Activated CD4-positive, alpha-beta T cell treated with anti-CD3 and anti-CD28 coated beads, Interleukin-2, amount 50 U/mL, for 16 hours (primary cell): ENCODE results near the gene POLR3A.
A peak's percentile ranks its signal among the peaks of the same experiment; 100 is the strongest.

Experiments used
- DNase-seq: peaks from one replicate; pipeline ENCODE4 v3.0.0-alpha.2; 2020

POLR3A gene

DNA sequence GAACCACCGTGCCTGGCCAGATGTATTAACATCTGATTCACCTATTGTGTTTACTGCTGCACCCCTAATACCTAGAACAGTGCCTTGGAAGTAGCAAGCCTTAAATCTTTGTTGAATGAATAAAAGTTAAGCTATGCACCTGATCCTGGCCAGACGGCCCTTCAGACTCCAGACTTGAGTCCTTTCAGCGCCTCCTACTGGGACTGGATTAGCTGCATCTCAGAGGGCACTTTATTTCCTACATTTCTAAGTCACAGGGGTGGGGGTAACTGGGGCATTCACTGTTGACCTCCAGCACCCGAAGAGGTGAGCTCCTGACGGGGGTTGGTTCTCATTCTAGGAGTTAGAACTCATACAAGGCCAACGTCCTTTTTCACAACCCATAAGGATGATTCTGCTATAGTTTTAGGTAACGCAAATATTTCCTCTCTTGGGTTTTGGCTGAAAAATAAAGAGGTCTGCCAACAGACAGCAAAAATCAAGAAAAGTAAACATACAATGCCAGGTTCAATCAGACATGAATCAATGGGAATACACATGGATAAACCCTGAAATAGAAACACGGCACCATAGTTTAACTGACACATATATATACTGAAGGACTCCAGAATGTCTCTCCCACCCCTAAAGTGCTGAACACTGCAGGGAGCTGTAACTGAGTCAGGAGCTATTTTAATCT, 54.8 kb downstream of the POLR3A start:
- no peak for DNase-seq

DNA sequence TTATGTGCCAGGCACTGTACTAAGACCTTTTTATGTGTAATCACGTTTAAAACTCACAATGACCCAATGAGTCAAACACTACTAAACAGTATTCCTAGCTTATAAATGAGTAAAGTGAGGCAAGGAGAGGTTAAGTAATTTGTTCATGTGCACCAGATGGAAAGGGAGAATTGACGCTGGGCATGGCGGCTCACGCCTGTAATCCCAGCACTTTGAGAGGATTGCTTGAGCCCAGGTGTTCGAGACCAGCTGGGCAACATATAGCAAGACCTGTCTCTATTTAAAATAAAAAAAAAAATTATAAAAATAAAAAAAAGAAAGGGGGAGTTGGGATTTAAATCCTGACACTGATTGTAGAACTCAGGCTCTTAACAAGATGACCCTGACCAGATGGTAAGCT, 56.0 kb downstream of the POLR3A start:
- no peak for DNase-seq

DNA sequence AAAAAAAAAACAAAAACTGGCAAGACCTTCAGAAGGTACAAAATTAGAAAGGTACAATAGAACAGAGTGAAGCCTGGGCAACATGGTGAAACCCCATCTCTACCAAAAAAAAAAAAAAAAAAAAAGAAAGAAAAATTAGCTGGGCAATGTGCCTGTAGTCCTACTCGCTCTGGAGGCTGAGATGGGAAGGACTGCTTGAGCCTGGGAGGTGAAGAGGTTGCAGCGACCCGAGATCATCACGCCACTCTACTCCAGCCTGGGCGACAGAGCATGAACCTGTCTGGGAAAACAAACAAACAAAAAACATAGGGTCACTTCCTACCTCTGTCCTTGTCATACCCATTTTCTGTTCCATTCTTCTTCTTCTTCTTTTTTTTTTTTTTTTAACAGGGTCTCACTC, 57.2 kb downstream of the POLR3A start:
- DNase-seq, result no peak

DNA sequence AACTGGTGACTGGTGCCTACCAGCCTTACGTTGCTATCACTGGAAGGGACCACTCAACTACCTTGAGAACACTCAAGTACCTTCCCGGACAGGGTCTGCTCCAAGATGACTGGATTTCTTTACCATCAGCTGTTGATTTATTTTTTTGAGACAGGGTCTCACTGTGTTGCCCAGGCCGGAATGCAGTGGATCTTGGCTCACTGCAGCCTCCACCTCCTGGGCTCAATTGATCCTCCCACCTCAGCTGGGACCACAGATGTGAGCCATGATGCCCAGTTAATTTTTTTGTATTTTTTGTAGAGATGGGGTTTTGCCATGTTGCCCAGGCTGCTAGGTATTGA, 57.5 kb downstream of the POLR3A start:
- DNase-seq, result no peak

DNA sequence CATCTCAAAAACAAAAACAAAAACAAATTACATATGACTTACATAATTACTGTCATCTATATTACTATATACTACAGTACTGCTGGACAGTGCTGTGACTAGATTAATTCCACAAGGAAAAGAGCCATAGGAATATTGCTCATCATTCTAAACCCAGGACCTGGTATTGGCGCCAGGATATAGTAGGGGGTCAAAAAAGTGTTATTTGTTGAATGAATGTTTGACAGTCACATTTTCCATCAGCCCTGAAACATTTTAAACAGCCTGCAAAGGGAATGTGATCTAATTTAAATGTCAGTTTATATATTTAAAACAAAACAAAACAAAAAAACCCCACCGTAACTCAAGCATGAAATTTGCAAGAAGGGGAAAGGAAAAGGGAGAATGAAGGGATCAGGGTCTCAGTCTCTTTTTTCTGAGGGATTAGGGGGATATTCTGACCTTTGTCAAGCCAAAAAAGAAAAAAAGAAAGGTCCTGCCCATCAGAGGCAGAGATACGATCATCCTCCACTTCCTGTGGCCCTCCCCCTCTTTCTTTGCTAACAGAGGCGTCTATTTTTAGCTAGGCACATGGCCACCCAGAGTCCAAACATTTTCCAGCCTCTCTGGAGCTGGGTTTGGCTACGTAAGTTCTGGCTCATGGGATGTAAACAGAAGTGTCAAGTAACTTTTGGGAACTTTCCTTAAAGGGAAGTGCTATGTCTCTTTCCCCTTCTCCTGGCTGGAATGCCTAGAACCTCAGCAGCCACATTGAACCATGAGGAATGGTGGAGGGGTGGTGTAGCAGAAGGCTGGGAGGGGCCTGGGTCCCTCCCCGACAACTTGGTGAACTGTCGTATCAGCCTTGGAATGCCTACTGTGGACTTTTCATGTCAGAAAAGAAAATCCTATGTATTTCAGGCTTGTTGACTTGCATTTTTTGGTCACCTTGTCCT, 58.2 kb downstream of the POLR3A start:
- peak; percentile 18 for DNase-seq

DNA sequence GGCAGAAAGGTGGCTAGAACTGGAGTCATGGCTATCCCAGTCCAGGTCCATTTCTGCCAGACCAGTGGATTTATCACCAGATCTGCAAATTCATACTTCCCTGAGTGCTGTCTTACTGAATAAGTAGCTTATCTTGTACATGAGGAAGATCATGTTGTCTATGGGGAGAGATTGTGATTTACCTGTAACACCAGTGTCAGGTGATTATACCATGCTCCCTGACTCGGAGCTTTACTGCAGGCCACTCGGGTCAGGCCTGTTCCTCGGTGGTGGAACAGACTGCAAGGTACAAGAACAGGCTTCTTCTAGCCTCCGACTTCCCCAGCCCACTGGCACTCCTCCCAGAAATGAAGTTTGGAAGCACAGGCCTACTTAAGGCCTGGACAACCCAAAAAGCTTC, 60.2 kb downstream of the POLR3A start:
- no peak for DNase-seq

DNA sequence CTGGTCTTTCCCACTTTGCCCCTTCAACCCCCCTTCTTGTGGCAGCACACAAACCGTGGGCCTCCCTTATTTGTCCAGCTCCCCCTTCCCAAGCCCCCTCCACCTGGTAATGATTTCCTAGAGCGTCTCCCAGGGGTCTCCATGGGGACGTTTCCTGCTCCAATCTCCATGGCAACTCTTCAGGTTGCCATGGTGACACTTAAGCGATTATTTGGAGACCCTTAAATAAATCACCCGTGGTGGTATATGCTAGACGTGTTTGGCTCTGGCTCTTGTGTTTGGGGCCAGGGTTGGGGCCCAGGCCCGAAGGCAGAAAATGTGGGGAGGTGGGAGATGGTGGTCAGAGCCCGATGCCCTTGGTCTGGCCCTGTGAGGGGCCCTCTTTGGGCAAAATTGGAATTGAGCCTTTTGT, 61.7 kb downstream of the POLR3A start:
- no peak for DNase-seq

DNA sequence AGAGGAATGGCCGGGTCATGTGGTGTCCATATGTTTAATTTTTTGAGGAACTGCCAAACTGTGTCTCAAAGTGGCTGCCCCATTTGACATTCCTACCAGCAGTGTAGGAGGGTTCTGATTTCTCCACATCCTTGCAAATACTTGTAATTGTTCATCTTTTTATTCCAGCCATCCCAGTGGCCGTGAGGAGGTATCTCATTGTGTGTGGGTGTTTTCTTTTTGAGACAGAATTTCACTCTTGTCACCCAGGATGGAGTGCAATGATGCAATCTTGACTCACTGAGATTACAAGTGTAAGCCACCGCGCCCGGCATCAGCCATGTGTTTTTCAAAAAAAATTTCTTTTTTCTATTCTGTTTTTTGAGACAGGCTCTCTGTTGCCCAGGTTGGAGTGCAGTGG, 64.0 kb downstream of the POLR3A start:
- no peak for DNase-seq

DNA sequence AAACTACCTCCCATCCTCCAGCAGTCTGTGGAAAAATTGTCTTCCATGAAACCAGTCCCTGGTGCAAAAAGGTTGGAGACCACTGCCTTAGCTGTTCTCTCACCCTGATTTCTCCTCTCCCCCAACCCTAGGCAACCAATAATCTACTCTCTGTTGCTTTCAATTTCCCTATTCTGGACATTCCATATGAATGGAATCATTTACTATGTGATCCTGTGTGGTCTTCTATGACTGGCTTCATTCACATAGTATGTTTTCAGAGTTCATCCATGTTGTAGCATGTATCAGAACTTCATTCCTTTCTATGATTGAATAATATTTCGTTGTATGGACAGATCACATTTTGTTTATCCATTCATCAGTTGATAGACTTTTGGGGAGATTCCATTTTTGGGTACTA, 64.5 kb downstream of the POLR3A start:
- no peak for DNase-seq

DNA sequence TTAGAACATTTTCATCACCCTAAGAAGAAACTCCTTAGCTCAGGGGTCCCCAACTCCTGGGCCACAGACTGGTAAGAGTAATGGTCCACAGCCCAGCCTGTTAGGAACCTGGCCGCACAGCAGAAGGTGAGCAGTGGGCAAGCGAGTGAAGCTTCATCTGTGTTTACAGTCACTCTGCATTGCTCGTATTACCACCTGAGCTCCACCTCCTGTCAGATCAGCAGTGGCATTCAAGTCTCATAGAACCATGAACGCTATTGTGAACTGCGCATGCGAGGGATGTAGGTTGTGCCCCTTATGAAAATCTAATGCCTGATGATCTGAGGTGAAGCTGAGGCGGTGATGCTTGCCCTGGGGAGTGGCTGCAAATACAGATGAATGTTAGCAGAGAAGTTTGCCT, 65.4 kb downstream of the POLR3A start:
- DNase-seq, result no peak

DNA sequence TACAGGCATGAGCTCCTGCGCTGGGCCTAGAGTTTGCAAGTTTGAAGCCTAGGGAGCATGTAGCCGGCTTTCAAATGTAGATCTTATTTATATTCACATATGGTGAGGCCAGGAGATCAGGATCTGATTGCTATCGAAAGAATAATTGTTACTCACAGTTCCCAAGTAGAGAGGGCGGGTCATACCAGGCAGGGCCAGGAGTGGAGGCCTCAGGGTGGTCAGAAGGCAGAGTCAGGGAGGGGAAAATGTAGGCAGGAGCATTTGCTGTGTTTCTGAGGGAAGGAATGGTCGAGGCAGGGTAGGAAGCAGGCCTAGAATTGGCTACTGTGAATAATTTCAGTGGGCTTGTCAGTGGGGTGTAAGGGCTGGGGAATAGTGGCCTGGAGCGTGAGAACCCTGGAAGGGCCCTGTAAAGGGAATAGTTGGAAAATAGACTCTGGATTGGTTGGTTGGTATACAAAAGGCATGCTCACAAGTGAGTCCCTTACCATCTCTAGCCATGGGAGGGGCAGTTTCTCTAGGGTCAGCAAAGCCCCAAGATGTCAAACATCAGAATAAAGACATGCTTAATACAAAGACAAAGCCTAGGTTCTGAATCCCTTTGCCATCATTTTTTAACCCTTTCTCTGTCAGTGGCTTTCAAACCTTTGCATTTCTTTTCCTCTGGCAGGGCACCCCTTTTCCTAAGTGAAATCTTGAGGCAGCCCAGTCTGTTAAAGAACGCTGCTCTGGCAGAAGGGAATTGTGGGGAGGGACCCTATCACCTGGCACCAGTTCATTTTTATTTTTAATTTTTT, 66.8 kb downstream of the POLR3A start:
- DNase-seq, result no peak

DNA sequence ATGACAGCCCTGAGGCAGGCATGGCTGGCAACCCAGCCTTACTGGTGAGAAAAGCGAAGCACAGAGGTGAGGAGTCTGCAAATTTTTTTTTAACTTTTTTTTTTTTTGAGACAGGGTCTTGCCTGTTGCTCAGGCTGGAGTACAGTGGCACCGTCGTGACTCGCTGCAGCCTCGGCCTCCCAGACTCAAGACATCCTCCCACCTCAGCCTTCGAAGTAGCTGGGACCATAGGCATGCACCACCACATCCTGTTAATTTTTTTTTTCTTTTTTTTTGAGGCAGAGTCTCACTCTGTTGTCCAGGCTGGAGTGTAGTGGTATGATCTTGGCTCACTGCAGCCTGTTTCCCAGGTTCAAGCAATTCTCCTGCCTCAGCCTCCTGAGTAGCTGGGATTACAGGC, 67.6 kb downstream of the POLR3A start:
- no peak for DNase-seq

DNA sequence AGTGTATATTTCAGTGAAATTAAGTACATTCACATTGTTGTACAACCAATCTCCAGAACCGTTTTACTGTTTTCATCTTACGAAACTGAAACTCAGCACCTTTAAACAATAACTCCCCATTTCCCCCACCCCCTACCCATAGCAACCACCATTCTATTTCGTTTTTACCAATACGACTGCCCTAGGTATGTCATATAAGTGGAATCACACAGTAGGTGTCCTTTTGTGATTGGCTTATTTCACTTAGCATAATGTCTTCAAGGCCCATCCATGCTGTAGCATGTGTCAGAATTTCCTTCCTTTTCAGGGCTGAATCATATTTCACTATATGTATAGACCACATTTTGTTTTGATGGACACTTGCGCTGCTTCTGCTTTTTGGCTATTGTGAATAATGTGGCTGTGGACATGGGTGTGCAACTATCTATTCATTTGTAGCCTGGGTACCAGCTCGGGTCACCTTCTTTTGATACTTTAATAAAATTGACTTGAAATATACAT, 68.4 kb downstream of the POLR3A start:
- DNase-seq, result peak; percentile 16

DNA sequence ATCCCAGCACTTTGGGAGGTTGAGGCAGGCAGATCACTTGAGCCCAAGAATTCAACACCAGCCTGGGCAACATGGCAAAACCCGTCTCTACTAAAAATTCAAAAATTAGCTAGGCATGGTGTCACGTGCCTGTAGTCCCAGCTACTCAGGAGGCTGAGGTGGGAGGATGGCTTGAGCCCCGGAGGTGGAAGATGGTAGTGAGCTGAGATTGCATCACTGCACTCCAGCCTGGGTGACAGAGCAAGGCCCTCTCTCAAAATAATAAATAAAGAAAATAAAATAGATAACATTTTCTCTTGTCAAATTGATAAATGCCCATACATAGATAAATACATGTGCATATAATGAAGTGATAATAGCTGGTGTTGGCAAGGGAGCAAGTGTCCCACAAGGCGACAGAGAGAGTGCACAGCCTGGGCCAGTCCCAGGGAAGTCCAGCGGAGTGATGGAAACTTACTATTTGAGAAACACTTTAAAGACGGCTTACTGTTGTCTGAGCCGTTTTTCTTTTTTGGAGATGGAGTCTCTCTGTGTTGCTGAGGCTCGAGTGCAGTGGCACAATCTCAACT, 69.3 kb downstream of the POLR3A start:
- no peak for DNase-seq

DNA sequence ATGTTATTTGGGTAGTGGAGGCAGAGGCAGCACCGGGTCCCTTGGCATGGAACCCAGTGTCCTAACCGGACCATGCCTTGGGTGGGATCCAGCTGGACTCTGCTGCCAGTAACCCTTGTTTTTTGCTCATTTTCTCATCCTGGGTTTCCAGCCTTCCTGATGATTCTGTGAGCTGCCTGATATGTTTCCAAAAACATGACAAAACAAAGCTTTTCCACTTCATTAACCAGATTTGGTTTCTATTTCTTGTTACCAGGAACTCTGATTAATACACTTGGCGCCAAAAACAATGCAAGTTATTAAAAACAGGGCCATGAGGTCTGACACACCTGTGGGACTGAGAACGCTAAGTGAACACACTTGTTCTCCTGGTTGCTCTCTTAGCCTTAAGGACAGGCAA, 69.9 kb downstream of the POLR3A start:
- no peak for DNase-seq

DNA sequence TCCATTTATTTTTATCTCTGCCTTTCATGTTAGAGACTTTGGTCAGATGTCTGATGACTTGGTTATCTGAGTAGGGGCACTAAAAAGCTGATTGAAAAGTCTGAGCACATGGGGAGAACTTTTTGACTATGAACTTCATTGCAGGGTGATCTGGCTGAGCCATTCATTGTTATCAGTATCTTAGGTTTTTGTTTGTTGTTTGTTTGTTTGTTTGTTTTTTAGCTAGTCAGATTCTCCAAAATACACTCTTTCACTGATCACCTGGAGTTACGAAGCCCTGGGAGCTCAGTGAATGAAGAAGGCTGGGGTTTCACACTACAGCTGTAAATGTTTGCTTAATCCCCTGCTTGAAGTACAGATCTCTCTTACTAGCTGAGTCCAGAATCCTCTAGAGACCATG, 74.2 kb downstream of the POLR3A start:
- DNase-seq, result no peak

DNA sequence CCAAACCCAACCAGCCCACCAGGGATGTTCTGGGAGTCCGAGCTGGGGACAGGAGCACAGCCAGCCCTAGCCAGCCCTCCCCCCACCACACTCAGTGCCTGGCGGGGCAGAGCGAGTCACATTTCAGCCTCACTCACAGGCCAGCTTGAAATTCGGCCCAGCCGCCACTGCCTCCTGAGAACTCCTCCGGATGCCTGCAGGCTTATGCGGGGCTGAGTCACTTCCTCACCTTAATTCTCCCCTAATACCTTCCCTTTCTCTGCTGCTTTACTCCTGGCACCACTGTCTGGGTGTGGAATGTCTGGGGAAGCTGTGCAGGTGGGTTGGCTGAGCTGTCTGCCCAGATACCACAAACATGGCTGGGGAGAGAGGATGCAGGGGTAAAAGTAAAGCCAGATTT, 80.1 kb downstream of the POLR3A start:
- DNase-seq, result no peak

DNA sequence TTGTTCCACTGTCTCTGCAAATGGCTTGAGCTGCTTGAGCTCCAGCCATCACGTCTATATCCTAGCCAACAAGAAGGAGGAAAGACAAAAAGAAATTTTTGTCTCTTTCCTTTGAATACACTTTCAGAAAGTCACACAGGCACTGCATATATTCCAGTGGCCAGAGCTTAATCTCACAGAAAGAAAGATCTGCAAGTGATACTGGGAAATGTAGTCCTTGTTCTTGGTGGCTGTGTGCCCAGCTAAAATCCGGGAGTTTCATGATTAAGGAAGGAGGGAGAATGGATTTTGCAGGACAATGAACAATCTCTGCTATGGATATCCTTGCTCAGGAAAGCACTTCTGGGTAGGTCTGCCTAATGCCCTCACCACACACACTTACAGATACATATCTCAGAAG, 83.2 kb downstream of the POLR3A start:
- no peak for DNase-seq

DNA sequence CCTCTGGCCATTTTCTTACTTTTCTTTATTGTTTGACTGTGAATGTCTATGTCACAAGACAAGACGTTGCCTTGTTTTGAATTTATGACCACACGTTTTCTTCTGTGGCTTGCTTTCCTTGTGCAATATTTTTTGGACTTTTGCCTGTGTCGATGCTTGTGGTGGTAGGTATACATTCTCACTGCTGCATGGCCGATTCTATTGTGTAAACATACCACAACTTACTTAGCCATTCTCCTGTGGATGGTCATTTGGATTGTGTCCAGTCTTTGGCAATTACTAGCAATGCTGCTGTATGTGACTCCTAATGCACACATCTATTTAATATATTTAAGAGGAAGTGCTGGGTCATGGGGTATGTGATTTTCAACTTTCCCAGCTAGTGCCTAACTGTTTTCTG, 84.8 kb downstream of the POLR3A start:
- no peak for DNase-seq

DNA sequence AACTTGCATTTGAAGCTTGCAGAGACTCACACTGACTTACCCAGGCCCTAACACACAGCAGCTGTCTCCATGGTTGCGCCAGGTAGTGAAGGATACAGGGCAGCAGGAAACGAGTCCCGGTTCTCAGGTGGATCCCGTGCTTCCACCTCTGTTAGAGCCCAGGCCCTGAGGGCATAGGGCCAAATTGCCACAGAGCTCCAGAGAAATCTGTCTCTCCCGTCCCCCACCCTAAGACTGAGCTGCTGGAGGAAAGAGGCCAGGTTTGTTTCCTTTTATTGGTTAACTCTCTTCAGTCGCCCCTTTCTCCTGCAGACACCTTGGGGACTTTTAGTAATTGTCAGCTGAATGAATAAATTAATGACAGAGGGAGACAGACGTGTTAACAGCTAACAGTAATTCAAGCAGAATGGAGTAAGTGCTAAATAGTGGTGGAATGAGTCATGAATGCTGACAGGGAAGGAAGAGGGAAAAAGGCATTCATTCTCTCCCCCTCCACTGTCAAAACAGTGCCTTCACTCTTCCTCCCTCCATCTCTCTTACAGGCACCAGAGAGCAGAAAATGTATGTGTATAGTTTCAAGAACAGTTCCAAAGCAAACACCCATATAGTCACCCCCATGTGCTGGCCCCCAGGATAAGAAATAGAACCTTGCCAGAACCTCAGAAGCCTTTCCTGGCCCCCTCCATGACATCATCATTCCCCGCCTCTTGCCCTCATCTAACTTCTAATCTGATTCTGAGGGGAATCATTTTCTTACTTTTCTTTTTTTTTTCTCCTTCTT, 86.0 kb downstream of the POLR3A start:
- peak; percentile 14 for DNase-seq

DNA sequence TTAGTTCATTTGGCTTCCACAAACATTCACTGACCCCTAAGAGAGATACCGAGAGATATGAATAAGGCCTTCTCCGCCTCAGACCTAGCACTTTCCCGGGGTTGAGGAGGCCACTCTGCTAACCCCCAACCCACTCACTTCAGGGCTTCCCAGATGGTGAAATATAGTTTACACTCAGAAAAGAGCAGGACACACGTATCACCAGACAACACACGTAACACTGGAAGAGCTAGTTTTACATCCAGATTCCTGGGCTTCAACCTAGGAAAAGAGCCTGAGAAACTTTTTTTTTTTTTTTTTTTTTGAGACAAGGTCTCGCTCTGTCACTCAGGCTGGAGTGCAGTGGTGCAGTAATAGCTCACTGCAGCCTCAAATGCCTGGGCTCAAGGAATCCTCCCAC, 87.5 kb downstream of the POLR3A start:
- no peak for DNase-seq

DNA sequence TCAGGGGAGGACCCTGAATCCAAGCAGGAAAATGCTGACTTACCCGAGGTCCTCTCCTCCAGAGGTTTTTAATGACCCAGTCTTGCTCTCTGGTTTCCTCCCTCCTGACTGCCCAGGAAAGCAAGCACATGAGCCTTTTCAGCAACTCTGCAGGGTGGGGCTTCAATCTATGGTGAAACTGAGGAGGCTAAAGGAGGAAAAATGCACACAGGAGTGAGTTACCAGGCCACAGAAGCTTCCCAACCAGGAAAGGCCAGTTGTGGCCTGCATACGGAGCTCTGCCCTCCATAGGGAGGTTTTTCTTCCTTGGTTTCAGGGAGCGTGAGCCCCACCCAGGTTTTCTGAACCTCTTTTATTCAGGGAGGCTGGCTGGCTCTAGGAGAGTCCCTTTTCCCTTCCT, 88.7 kb downstream of the POLR3A start:
- no peak for DNase-seq
